Hindlimb muscle (tissue), 1 donor: ENCODE data around the gene RCBTB2. TPM values are rescaled to one million over a fixed set of nuclear protein-coding genes. Genes with fewer than 3 reads are reported as not detected.
"Not testable (repeated sequence)": the region's sequence is repeated elsewhere in the genome, so short reads cannot be mapped to it uniquely, and the experiment has no call there.

Experiments
- DNase-seq: peaks from one replicate; pipeline ENCODE4 v3.0.0-alpha.2; 2013
- polyA plus RNA-seq: library from polyadenylated mRNA; unstranded; fragments of 120-200 nt; gene quantifications from one replicate; pipeline ENCODE4 v1.2.1, GENCODE V29; 2013; ENCODE audit not compliant: insufficient read length

RCBTB2 gene
- polyA plus RNA-seq, 1 donor, result 21.6 TPM

- no peak for DNase-seq
These were observed 39.7 kb downstream of the RCBTB2 start for GRCh38 chr13:48493066-48493765.

GRCh38 chr13:48492470-48493065, 40.3 kb downstream of the RCBTB2 start:
- peak; percentile 65 for DNase-seq

- no peak for DNase-seq
These were observed 40.8 kb downstream of the RCBTB2 start for GRCh38 chr13:48492096-48492440.

GRCh38 chr13:48491423-48492095, 41.3 kb downstream of the RCBTB2 start:
- DNase-seq, result no peak

- DNase-seq, result no peak
These were observed 42.6 kb downstream of the RCBTB2 start for GRCh38 chr13:48490241-48490640.

- no peak for DNase-seq
These were observed 43.2 kb downstream of the RCBTB2 start for GRCh38 chr13:48489666-48490065.

GRCh38 chr13:48488995-48489394, 43.9 kb downstream of the RCBTB2 start:
- no peak for DNase-seq

- DNase-seq, result no peak
These were observed 44.9 kb downstream of the RCBTB2 start for GRCh38 chr13:48487968-48488367.

- DNase-seq, result no peak
These were observed 46.0 kb downstream of the RCBTB2 start for GRCh38 chr13:48486836-48487235.

- no peak for DNase-seq
These were observed 46.5 kb downstream of the RCBTB2 start for GRCh38 chr13:48486362-48486761.

GRCh38 chr13:48485432-48485831, 47.4 kb downstream of the RCBTB2 start:
- DNase-seq, result no peak

- DNase-seq, result no peak
These were observed 49.3 kb downstream of the RCBTB2 start for GRCh38 chr13:48483575-48483974.

- no peak for DNase-seq
These were observed 54.5 kb downstream of the RCBTB2 start for GRCh38 chr13:48478391-48478790.

- DNase-seq, result no peak
These were observed 55.6 kb downstream of the RCBTB2 start for GRCh38 chr13:48477191-48477855.

GRCh38 chr13:48476686-48477085, 56.2 kb downstream of the RCBTB2 start:
- DNase-seq, result no peak

- DNase-seq, result no peak
These were observed 56.7 kb downstream of the RCBTB2 start for GRCh38 chr13:48476215-48476614.

GRCh38 chr13:48475230-48475629, 57.6 kb downstream of the RCBTB2 start:
- no peak for DNase-seq

GRCh38 chr13:48457578-48458242, 75.2 kb downstream of the RCBTB2 start:
- no peak for DNase-seq

GRCh38 chr13:48456546-48456945, 76.3 kb downstream of the RCBTB2 start:
- DNase-seq, result no peak

GRCh38 chr13:48451196-48451595, 81.7 kb downstream of the RCBTB2 start:
- not testable (repeated sequence) for DNase-seq

GRCh38 chr13:48449656-48450055, 83.2 kb downstream of the RCBTB2 start:
- no peak for DNase-seq

- no peak for DNase-seq
These were observed 83.8 kb downstream of the RCBTB2 start for GRCh38 chr13:48448959-48449614.
